HG03571 (cell line): ENCODE measurements around the gene KEL.

ENCODE experiments used
- ATAC-seq: cut with Tn5 transposase; IDR thresholded peaks from one replicate; pipeline ENCODE4 v1.9.1; 2021; ENCODE audit not compliant: unreplicated experiment

Gene KEL

DNA sequence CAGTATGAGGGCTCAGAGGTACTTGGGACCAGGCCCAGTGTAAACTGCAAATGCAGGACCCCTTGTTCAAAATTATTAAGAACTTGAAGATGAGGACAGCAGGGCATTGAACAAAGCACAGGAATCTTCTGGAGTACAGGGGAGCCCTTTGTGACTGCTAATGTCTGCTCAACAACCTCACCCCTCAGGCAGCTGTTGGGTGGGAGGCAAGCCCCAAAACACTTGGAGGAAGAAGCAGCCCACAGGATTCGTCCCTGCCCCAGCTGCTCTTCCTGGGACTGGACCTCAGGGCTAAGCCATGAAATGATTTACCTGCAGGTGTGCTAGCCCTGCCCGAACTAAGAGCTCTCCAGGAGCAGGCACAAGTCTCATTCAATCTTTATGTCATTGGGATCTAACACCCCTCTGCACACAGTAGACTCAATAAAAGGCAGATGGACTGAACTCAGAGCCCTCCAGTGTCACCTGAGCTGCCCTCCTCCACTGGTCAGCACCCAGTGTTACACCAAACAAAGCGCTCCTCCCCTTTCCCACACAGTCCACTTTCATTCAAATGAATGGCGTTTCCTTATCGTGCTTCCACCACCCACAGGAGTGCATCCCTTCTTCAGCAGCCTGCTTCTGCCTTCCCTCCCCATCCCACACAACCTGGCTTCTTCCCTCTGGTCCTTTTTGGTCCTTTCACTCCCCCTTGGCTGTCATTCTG is 29.6 kb downstream of the KEL start:
- no peak for ATAC-seq

DNA sequence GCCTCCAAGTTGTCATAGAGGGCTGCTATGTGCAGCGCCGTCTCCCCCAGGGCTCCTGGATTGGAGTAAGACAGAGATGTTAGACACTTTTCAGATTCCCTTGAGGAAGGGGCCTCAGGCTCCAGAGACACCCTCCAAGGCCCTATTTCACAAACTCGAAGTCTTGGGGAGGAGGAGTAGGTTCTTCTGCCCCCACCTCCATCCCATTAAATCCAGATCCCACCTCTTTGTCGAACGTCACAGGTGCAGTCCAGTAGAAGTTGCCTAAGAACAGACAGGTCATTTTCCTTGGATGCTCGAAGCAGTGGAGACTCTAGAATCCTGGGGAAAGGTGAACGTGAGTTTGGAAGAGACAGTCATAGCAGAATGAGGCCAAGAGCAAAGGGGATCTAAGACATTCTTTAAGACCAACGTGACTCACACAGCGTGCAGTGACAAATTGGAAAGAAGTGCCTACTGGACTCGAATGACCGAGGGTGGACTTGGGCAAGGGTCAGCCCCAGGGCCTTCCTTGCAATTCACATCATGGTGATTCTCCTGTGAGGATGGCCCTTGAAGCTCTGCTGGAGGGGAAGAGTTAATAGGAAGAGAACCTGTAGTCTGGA is 31.9 kb downstream of the KEL start:
- no peak for ATAC-seq

DNA sequence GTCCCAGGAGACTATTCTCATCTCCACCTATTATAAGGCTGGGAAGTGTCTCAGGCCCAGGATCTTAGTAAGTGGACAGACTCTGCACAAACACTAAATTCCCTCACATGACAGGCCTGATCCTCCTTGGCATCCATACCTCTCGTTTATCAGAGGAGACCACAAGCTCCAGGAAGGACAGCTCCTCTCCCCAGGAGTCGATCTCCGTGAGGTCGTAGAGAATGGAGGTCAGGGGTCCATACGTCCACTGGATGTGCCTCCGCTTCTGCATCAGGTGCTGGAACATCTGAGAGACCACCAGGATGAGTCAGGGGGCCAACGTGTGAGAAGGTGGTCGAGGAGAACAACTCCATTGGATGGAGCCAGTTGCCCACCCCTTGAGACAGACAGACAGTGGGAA is 34.2 kb downstream of the KEL start:
- no peak for ATAC-seq

DNA sequence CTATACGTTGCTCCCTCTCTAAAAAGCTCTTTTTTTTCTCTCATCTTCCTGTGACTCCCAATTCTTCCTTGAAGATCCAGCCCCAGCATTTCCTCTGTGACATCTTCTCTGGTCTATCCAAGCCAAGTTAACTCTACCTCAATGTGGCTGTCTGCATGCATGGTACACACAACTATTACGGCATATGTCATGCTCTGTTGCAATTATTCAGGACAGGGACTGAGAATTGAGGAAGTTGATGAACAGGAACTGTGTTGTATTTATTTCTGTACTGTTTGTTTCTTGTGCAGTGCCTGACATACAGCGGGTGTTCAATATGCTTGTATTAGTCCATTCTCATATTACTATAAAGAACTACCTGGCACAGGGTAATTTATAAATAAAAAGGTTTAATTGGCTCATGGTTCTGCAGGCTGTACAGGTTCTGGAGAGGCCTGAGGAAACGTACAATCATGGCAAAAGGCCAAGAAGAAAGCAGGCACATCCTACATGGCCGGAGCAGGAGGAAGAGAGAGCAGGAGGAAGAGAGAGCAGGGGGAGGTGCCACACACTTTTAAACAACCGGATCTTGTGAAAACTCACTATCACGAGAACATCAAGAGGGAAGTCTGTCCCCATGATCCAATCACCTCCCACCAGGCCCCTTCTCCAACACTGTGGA is 34.9 kb downstream of the KEL start:
- no peak for ATAC-seq

DNA sequence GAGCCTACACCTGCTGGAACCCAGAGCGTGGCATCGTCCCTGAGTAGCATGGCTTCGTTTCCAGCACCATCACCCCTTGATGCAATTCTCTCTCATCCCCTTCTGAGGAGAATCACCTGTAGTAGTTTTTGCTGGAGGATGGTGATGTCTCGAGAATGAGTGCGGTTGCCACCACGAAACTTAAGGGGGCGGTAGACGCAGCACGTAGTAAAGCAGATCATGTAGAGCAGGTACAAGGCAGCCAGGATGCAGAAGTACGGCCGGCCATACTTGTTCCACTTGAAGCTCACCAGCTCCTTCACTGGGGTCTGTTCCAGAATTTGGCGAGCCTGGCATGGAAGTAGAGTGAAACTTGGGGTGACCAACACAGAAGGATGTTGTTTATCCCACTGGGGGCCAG is 36.8 kb downstream of the KEL start:
- no peak for ATAC-seq

DNA sequence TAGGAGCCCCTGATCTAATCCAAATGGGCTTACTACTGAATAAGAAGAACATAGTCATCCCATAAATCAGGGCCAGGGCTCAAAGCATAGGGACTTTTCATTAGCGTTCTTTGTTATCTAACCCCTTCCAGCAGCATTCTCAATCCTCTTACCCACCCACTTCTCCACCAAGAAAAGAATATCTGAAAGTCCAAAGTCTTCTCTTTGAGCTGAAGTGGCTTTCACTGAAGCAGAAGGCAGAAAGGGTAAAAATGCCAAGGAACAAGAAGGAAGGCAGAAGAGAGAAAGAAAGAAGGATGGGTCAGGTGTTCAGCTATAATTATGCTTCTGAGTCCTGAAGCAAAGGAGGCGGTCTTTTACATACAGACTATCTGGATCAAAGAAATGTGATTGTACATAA is 38.8 kb downstream of the KEL start:
- ATAC-seq, result no peak

DNA sequence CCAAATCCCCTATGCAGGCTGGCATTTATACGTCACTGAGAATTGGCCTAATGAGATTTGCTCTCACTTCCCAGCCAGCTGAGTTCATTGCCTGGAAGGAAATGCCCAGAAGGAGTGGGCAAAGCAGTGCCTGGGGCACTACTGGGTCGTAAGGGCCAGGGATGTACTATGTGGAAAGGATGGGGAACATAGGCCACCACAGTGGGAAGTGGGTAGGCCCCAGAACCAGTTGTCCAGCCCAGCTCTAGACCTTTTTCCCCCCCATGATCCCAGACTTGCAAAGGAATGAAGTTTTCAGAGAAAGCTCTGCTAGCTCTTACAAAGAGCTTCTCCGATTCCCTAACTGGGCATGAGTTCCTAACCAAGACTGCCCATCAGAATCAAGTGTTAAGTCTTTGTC is 42.5 kb downstream of the KEL start:
- ATAC-seq, result no peak

DNA sequence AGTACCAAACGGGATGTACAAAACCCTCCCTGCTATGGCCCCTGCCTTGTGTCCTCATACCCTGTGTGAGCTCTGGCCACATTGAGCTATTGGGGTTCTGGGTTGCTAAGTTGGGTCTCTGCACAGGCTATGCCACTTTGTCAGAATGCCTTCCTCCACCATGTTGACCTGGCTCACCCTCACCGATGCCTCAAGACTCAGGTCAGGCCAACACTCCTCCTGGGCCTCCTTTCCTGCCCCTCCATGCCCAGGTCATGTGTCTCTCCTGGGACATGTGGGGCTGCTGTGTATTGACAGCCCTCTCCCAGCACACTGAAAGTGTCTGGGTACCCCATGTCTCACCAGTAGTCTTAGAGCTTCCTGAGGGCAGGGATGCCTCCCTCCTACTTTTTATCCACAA is 43.3 kb downstream of the KEL start:
- no peak for ATAC-seq

DNA sequence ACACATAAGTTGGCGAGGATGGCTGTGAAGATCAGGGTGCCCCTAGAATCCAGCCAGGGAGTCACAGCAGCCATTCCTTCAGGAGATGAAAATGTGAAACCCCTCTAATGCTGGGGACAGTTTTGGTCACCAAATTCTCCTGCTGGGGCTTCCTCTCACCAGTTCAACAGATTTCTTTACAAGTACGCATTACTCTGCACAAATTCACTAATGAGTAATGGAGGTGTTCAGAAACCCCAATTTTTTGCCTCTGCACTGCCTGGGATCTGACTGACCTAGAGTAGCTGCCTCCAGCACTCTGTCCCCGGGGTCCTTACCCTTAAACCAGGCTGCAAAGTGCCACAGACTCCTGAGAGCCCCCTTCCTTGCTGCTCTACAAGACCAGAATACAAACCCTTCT is 44.7 kb downstream of the KEL start:
- ATAC-seq, result no peak

DNA sequence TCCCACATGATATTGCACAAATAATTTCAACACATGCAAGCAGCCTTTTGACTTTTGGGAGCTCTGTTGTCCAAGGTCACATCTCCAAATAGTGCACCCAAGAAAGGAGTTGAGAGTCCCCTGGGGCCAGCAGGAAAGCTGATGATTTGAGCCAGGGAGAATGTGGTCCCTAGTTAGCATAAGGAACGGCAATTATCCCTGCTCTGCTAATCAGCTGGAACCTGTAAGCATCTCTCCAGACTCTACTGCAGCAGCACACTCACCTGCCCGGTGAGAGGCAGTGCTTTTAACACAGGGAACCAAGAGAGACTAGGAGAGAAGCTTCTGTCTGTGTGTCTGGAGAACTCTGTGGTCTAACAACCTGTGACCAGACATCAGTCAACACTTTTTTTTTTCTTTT is 45.7 kb downstream of the KEL start:
- no peak for ATAC-seq

DNA sequence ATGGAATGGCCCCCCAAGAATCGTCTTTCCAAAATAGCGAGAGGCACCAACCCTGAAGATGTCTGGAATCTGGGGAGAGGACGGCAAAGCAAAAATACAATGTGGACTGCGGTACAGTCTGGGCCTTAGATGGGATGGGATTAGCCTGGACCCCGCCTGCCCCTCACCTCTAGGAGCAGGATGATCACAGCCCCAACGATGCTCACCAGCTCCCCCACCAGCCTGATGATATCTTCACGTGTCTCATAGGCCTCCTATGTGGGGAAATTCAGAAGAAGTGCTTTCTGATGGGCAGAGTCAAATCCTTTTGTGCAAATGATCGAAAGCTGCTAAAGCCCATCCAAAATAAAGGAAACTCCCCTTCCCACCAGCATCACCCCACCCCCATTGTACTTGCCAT is 46.8 kb downstream of the KEL start:
- no peak for ATAC-seq

DNA sequence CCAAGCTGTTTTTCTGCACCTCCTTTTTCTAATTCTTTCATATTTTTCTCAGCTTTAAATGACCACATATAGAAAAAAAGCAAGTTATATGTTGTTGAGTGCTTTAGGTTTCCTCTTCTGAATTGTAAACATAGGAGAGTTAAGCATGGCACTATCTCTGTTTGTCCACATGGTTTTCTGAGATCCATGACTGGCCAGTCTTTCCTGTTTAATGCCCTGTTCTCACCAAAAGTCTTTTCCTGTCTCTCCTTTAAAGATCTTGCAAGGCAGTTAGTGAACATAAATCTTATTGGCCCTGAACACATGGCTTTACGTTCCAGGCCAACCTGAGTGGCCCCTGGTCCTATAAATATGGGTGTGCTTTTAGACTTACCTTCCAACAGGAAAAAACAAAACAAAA is 48.0 kb downstream of the KEL start:
- no peak for ATAC-seq

DNA sequence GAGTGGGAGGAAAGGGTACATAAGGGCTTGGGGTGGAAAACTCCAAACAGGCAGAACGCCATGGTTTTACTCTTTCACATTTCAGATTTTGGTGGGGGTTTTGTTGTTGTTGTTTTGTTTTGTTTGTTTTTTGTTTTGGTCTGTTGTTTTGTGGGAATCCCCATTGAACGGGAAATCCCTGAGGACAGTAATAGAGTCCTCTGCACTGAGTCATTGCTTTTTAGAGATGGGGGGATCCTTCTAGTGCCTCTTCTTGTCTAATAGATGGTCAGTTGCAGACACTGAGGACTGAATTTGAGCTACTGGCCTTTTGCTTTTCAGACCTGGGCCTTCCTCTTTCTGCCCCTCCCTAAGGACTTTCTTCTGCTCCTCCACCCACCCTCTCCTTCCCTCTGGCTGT is 48.6 kb downstream of the KEL start:
- no peak for ATAC-seq

DNA sequence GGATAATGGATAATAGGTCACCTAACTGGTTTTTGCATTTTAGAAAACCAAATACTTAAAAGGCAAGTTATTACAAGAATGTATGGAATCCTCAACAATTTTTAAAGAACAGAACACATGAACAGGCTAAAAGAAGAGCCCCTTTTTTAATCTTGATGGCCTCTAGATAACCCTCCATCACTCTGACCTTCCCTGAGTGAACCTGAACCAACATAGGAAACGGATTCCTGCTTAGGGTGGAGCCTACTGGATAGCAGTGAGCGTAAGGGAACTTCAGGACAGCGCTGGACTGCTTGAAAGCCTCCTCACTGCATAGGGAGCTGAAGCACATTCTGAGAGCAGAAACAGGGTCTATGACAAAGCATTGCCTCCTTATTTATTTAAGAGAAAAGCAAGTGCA is 49.1 kb downstream of the KEL start:
- ATAC-seq, result no peak

DNA sequence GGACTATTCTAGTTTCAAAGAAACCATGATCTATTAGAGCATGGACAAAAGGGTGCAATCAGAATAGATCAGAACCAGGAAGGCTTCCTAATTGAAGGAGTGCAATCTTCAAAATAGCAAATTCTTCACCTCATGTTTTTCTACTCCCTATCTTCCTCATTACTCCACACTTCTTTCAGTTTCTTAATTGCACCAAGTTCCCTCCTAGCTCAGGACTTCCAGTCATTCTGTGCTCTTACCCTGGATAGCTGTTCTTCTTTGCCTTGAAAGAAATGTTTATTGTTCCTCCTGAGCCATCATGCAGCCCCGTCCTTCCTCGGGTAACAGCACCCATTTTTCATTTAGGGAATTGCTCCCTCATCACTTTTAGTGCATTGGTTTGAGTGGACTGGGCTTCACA is 51.7 kb downstream of the KEL start:
- ATAC-seq, result no peak

DNA sequence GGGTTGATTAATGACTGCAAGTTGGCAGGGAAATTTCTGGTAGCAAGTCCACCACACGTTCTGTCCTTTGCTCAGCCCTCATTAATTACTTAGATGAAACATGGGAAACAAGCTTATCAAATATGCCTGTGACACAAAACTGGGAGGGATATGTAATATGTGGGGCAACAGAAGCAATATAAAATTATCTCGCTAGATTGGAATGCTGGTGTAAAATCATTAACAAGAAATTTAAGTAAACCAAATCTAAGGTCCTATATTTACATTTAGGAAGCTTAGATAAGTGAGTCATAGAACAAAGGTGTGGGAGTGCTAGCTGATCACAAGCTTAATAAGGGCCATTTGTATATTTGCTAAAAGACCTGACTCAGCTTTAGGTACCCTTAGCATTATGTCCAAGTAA is 52.1 kb downstream of the KEL start:
- no peak for ATAC-seq

DNA sequence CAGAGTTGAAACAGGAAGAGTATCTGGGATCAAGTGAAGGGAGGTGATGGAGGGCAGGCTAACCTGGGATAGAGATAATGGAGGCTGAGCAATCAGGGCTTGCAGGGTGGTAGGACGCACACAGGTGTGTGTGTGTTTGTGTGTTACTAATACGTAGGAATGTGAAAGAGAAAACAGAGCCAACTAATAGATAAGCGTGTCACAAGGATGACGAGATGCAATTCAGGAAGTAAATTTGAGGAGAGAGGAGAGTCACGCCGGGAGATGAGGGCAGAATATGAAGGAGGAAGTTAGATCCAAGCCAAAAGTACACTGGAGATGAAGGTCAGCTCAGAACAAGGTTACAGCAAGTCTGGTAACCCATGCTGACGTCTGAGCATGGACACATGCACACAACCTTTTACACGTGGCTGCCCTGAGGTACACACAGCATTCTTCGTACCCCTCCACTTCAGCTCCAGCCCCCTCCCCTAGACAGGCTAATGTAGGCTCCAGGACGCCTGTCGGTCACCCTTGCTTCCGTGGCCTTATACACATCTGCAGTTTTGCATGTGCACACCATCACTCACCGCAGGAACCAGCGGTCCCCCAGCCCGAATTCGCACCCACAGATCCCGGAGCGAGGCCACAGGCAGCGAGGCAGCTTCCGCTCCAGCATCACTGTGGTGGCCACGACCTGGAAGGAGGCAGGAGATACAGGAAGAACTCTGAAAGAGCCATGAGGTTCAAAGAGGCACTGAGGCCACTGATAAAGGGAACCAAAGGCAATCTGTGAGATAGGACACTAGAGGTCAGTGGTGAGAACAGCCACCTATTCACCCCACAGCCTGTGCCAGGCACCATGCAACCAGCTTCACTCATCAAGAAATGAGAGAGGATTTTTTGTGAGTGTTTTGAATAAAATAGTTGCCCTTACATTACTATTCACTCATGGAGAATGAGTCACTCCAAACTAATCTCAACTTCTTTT is 53.0 kb downstream of the KEL start:
- ATAC-seq, result no peak

DNA sequence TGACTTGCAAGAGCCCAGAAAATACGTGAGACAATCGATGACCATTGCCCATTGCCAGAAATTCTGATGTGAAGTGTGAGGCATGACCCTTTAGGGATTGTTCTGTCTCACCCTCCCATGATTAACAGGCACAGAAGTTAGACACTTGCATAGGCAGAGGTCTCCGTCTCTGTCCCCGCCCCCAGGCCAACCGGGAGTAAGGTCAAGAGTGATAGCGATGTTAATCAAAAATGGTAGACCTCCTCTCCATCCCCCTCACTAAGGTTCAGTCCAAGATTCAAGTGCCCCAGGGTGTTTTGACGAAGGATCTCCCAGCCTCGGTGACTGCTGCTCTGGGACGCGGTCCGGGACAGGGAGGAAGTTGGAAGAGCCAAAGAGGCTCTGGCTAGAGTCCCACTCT is 53.9 kb downstream of the KEL start:
- ATAC-seq, result no peak

DNA sequence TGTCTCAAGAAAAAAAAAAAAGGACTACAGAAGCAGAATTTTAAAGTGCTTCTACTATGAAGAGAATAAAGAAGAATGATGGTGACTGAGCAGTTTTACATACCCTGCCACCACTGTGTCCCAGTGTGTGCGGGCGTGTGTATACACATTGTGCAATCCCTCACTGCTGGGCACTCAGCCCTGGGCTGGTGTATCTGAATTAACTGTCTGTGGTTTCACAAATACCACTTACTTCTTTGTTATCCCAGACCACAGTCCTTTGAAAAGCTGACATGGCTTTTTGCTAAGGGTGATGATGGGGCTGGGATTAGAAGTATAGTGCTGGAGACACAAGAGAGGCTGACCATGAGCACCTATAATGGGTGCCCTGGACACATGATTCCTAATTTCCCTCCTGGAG is 55.5 kb downstream of the KEL start:
- ATAC-seq, result no peak

DNA sequence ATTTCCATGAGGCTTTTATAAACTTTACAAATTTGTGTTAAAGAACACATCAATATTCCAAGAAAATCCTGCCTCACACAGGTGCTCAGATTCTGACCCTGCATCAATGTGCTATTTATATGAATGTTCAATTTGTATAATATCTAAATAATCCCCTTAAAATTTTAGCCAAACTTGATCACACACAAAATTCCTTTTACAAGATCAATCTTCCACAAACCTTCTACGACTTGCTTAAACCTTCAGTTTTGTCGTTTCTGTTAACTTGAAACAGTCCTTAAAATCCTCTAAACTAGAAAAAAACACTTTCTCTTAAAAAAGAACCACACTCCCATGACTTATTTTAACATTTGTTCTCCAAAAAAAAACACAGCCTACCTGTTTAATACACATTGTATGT is 56.4 kb downstream of the KEL start:
- no peak for ATAC-seq

DNA sequence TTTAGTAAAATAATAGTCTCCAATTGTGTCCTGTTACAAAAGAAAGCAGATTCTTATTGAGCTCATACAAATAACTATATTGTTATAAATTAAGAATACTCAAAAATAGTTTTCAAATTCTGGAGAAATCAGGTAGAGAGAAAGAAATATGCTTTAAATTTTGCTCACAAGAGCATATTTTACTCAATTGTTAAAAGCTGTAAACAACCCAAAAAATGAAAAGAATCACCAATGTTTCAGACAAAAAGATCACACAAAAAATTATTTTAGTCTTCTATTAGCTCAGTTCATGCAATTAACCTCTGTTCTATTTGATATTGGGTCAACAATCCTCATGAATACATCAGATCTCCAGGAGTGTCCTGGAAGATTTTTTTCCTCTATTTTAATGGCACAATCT is 58.0 kb downstream of the KEL start:
- no peak for ATAC-seq
